HepG2 (cell line): ENCODE measurements around the gene FBXL13. TPM values are rescaled to one million over a fixed set of nuclear protein-coding genes. Genes with fewer than 3 reads are reported as not detected.
A peak's percentile ranks its signal among the peaks of the same experiment; 100 is the strongest.

Experiments used
- CBX1 ChIP-seq: IDR thresholded peaks from one replicate; pipeline ENCODE4 v1.6.1; 2016; ENCODE audit warnings: antibody characterized with exemption, low read depth
- GZF1 ChIP-seq: sonication (generic); formaldehyde crosslinking; IDR thresholded peaks from 2 replicates; pipeline ENCODE4 v1.5.1; 2020; ENCODE audit warnings: mild to moderate bottlenecking, missing genetic modification reagents
- HOXA3 ChIP-seq: sonication (generic); formaldehyde crosslinking; IDR thresholded peaks from 2 replicates; pipeline ENCODE4 v1.5.0; 2020; ENCODE audit warnings: missing genetic modification reagents
- MLLT10 ChIP-seq: sonication (generic); formaldehyde crosslinking; IDR thresholded peaks from 2 replicates; pipeline ENCODE4 v1.4.0; 2020; ENCODE audit warnings: missing genetic modification reagents
- MXD3 ChIP-seq: IDR thresholded peaks from 2 replicates; pipeline ENCODE4 v1.6.1; 2016; ENCODE audit warnings: mild to moderate bottlenecking, missing biosample characterization, missing genetic modification reagents
- MYC ChIP-seq: sonication (generic); formaldehyde crosslinking; IDR thresholded peaks from 2 replicates; pipeline ENCODE4 v1.9.0; 2021; ENCODE audit warnings: missing genetic modification reagents, borderline replicate concordance
- NRL ChIP-seq: sonication (generic); formaldehyde crosslinking; IDR thresholded peaks from 2 replicates; pipeline ENCODE4 v1.5.0; 2020; ENCODE audit warnings: missing genetic modification reagents, mild to moderate bottlenecking, moderate library complexity, borderline replicate concordance
- RBFOX2 ChIP-seq: fragments of 200-400 bp; formaldehyde crosslinking; IDR thresholded peaks from 2 replicates; pipeline ENCODE4 v1.6.1; 2017; ENCODE audit warnings: low read depth, mild to moderate bottlenecking, low read length
- TBX2 ChIP-seq: sonication (generic); formaldehyde crosslinking; IDR thresholded peaks from 2 replicates; pipeline ENCODE4 v1.5.0; 2020; ENCODE audit warnings: missing genetic modification reagents, mild to moderate bottlenecking, borderline replicate concordance
- ZNF232 ChIP-seq: sonication (generic); formaldehyde crosslinking; IDR thresholded peaks from 2 replicates; pipeline ENCODE4 v1.4.0; 2020; ENCODE audit warnings: missing genetic modification reagents, borderline replicate concordance
- ZNF354B ChIP-seq: sonication (generic); formaldehyde crosslinking; IDR thresholded peaks from 2 replicates; pipeline ENCODE4 v1.8.0; 2022; ENCODE audit warnings: mild to moderate bottlenecking, missing genetic modification reagents
- ZNF552 ChIP-seq: sonication (generic); formaldehyde crosslinking; IDR thresholded peaks from 2 replicates; pipeline ENCODE4 v1.9.0; 2022; ENCODE audit warnings: missing genetic modification reagents, mild to moderate bottlenecking, borderline replicate concordance
- ZNF670 ChIP-seq: sonication (generic); formaldehyde crosslinking; IDR thresholded peaks from 2 replicates; pipeline ENCODE4 v1.8.0; 2022; ENCODE audit warnings: mild to moderate bottlenecking, missing genetic modification reagents, borderline replicate concordance
- ZNF784 ChIP-seq: sonication (generic); formaldehyde crosslinking; IDR thresholded peaks from 2 replicates; pipeline ENCODE4 v1.5.1; 2020; ENCODE audit warnings: missing genetic modification reagents, mild to moderate bottlenecking, borderline replicate concordance
- polyA plus RNA-seq, 8 experiments: library from polyadenylated mRNA; depleted of rRNA in 3 of 8; stranded (reverse) in 7 of 8; unstranded in 1 of 8; fragments of >200 nt; fragmentation: Illumina TruSeq in 4 of 8; extraction: Trizol in 4 of 8; gene quantifications; 2 replicates each; pipeline versions ENCODE4 v1.2.1 to v1.2.3, GENCODE V29; 2011 to 2016; ENCODE audit warnings: low read depth in 4 of 8, missing spikeins in 1 of 8, mixed read lengths in 1 of 8; ENCODE audit not compliant: insufficient read depth in 1 of 8
- total RNA-seq, 5 experiments: library from RNA; depleted of rRNA; stranded (reverse); fragments of >200 nt; fragmentation: Illumina TruSeq; extraction: Trizol; gene quantifications; 2 replicates each; pipeline ENCODE4 v1.2.3, GENCODE V29; 2016; ENCODE audit warnings: low read depth in 1 of 5
- TF ChIP-seq, protein P1 (sequence below): IDR thresholded peaks from 2 replicates; pipeline ENCODE4 v1.6.1; 2016; ENCODE audit warnings: mild to moderate bottlenecking
- TF ChIP-seq, protein P2 (sequence below): sonication (generic); formaldehyde crosslinking; IDR thresholded peaks from 2 replicates; pipeline ENCODE4 v1.9.0; 2021; ENCODE audit warnings: missing genetic modification reagents, mild to moderate bottlenecking, borderline replicate concordance
- TF ChIP-seq, protein P3 (sequence below): sonication (generic); formaldehyde crosslinking; IDR thresholded peaks from 2 replicates; pipeline ENCODE4 v1.5.1; 2020; ENCODE audit warnings: missing genetic modification reagents, mild to moderate bottlenecking, borderline replicate concordance
- TF ChIP-seq, protein P4 (sequence below): sonication (generic); formaldehyde crosslinking; IDR thresholded peaks from 2 replicates; pipeline ENCODE4 v1.4.0; 2020; ENCODE audit warnings: mild to moderate bottlenecking, missing genetic modification reagents, borderline replicate concordance
- TF ChIP-seq, protein P5 (sequence below): sonication (generic); formaldehyde crosslinking; IDR thresholded peaks from 2 replicates; pipeline ENCODE4 v1.4.0; 2020; ENCODE audit warnings: missing genetic modification reagents

The FBXL13 gene
- total and polyA plus RNA-seq, 2 of the 13 experiments (the other 11 are each of a cell fraction or from before 2014, with no cell fraction given): 0.24 to 0.77 TPM

GRCh38 chr7:102860351-102860811, 214.2 kb downstream of the FBXL13 start (continued):
- TF ChIP-seq, protein P1, sequence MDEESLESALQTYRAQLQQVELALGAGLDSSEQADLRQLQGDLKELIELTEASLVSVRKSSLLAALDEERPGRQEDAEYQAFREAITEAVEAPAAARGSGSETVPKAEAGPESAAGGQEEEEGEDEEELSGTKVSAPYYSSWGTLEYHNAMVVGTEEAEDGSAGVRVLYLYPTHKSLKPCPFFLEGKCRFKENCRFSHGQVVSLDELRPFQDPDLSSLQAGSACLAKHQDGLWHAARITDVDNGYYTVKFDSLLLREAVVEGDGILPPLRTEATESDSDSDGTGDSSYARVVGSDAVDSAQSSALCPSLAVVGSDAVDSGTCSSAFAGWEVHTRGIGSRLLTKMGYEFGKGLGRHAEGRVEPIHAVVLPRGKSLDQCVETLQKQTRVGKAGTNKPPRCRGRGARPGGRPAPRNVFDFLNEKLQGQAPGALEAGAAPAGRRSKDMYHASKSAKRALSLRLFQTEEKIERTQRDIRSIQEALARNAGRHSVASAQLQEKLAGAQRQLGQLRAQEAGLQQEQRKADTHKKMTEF (CRISPR knock-in tag): 0 out of 2 replicates have a peak, but pooled peaks have one; percentile 47
- TF ChIP-seq MYC (CRISPR knock-in tag) (no peak), ZNF670 (CRISPR knock-in tag) (0 out of 2 replicates have a peak, but pooled peaks have one; percentile 40), TBX2 (CRISPR knock-in tag) (no peak), MLLT10 (CRISPR knock-in tag) (no peak), NRL (CRISPR knock-in tag) (no peak), ZNF552 (CRISPR knock-in tag) (no peak), ZNF232 (no peak), MXD3 (CRISPR knock-in tag) (no peak), GZF1 (CRISPR knock-in tag) (no peak), ZNF784 (CRISPR knock-in tag) (no peak), HOXA3 (CRISPR knock-in tag) (no peak), ZNF354B (CRISPR knock-in tag) (no peak), RBFOX2 (no peak), CBX1 (no peak)
- TF ChIP-seq, protein P2, sequence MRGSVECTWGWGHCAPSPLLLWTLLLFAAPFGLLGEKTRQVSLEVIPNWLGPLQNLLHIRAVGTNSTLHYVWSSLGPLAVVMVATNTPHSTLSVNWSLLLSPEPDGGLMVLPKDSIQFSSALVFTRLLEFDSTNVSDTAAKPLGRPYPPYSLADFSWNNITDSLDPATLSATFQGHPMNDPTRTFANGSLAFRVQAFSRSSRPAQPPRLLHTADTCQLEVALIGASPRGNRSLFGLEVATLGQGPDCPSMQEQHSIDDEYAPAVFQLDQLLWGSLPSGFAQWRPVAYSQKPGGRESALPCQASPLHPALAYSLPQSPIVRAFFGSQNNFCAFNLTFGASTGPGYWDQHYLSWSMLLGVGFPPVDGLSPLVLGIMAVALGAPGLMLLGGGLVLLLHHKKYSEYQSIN (CRISPR knock-in tag): no peak
- TF ChIP-seq, protein P3, sequence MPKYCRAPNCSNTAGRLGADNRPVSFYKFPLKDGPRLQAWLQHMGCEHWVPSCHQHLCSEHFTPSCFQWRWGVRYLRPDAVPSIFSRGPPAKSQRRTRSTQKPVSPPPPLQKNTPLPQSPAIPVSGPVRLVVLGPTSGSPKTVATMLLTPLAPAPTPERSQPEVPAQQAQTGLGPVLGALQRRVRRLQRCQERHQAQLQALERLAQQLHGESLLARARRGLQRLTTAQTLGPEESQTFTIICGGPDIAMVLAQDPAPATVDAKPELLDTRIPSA (CRISPR knock-in tag): no peak
- TF ChIP-seq, protein P4, sequence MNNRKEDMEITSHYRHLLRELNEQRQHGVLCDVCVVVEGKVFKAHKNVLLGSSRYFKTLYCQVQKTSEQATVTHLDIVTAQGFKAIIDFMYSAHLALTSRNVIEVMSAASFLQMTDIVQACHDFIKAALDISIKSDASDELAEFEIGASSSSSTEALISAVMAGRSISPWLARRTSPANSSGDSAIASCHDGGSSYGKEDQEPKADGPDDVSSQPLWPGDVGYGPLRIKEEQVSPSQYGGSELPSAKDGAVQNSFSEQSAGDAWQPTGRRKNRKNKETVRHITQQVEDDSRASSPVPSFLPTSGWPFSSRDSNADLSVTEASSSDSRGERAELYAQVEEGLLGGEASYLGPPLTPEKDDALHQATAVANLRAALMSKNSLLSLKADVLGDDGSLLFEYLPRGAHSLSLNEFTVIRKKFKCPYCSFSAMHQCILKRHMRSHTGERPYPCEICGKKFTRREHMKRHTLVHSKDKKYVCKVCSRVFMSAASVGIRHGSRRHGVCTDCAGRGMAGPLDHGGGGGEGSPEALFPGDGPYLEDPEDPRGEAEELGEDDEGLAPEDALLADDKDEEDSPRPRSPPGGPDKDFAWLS (CRISPR knock-in tag): no peak
- TF ChIP-seq, protein P5, sequence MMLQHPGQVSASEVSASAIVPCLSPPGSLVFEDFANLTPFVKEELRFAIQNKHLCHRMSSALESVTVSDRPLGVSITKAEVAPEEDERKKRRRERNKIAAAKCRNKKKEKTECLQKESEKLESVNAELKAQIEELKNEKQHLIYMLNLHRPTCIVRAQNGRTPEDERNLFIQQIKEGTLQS (CRISPR knock-in tag): no peak
